ENCODE results near the gene FTSJ1.

Gene FTSJ1

DNA sequence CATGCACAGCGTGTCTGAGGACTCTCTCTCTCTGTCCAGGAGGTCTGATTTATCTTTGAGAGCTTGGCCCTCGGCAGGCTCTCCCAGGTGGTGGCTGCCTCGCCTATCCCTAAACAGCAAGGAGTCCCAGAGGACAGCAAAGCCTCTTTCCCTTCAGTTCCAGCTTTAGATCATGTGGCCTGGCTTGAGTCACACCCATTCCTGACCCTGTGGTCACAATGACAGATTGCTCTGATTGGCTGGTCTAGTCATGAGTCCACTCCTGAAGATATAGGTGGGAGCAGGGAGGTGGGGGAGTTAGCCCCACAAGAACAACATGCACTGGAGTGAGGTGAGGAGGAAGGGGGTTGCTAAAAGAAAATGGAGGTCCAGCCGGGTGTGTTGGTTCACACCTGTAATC is 20.7 kb downstream of the FTSJ1 start:
- no peak for DNase-seq
- Histone ChIP-seq H3K9ac (ENCODE audit: low read length) (no peak overlapping the region), H3K4me2 (ENCODE audit: low read depth, low read length) (no peak overlapping the region), H2AFZ (ENCODE audit: low read length) (no peak overlapping the region), H4K20me1 (ENCODE audit: insufficient read depth, low read length) (no peaks in the 10 kb centered on the region), H3K36me3 (replicated peaks; ENCODE audit: insufficient read depth, low read length) (no peaks in the 10 kb centered on the region), H3K4me3 (ENCODE audit: low read length) (no peak overlapping the region), H3K4me1 (ENCODE audit: low read length) (no peaks in the 10 kb centered on the region), H3K27me3 (replicated peaks; ENCODE audit: insufficient read depth, low read length) (no peaks in the 10 kb centered on the region), H3F3A (ENCODE audit: insufficient read depth, low read length) (no peaks in the 10 kb centered on the region), H3K9me2 (replicated peaks; ENCODE audit: insufficient read depth, low read length) (no peaks in the 10 kb centered on the region), H3K27ac (ENCODE audit: low read length) (no peak overlapping the region), H3K9me3 (replicated peaks; ENCODE audit: insufficient read depth, low read length) (no peaks in the 10 kb centered on the region), H3K79me2 (ENCODE audit: low read length) (no peaks in the 10 kb centered on the region)
- TF ChIP-seq EZH2 (optimal IDR thresholded peaks at IDR 0.05; ENCODE audit: low read depth, low read length): no peak
- TF ChIP-seq, protein P1, sequence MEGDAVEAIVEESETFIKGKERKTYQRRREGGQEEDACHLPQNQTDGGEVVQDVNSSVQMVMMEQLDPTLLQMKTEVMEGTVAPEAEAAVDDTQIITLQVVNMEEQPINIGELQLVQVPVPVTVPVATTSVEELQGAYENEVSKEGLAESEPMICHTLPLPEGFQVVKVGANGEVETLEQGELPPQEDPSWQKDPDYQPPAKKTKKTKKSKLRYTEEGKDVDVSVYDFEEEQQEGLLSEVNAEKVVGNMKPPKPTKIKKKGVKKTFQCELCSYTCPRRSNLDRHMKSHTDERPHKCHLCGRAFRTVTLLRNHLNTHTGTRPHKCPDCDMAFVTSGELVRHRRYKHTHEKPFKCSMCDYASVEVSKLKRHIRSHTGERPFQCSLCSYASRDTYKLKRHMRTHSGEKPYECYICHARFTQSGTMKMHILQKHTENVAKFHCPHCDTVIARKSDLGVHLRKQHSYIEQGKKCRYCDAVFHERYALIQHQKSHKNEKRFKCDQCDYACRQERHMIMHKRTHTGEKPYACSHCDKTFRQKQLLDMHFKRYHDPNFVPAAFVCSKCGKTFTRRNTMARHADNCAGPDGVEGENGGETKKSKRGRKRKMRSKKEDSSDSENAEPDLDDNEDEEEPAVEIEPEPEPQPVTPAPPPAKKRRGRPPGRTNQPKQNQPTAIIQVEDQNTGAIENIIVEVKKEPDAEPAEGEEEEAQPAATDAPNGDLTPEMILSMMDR (IDR thresholded peaks at IDR 0.05; ENCODE audit: low read length): no peak
- TF ChIP-seq EZH2phosphoT487 (IDR thresholded peaks at IDR 0.05; ENCODE audit: low read length): no peak

DNA sequence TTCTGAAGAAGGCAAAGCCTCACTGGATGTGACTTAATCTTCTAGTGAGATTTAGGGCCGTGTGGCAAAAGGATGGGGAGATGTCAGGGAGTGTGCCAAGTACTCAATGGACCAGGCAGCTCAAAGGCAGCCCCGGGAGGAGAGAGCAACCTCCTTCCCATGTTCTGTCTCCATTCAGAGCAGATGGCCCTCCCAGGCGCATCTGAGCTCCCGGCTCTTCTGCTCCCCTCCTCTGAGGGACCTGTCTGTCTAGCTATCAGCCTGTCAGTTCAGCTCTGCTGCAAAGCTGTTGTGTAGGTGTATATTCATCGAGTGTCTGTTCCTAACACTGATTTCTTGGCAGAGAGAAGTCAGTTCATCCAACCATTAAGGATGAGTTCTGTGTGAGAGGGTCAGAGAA is 21.9 kb downstream of the FTSJ1 start:
- Histone ChIP-seq H3K27me3 (replicated peaks; ENCODE audit: insufficient read depth, low read length) (no peaks in the 10 kb centered on the region), H3K4me3 (ENCODE audit: low read length) (no peak overlapping the region), H3K79me2 (ENCODE audit: low read length) (no peaks in the 10 kb centered on the region), H3K4me2 (ENCODE audit: low read depth, low read length) (no peak overlapping the region), H3K27ac (ENCODE audit: low read length) (no peak overlapping the region), H3K9ac (ENCODE audit: low read length) (no peak overlapping the region), H2AFZ (ENCODE audit: low read length) (no peak overlapping the region), H3K9me3 (replicated peaks; ENCODE audit: insufficient read depth, low read length) (no peaks in the 10 kb centered on the region), H3K4me1 (ENCODE audit: low read length) (no peaks in the 10 kb centered on the region), H3K36me3 (replicated peaks; ENCODE audit: insufficient read depth, low read length) (no peaks in the 10 kb centered on the region), H3F3A (ENCODE audit: insufficient read depth, low read length) (no peaks in the 10 kb centered on the region), H4K20me1 (ENCODE audit: insufficient read depth, low read length) (no peaks in the 10 kb centered on the region), H3K9me2 (replicated peaks; ENCODE audit: insufficient read depth, low read length) (no peaks in the 10 kb centered on the region)
- no peak for DNase-seq
- TF ChIP-seq EZH2phosphoT487 (IDR thresholded peaks at IDR 0.05; ENCODE audit: low read length): no peak
- TF ChIP-seq, protein P1 (IDR thresholded peaks at IDR 0.05; ENCODE audit: low read length): no peak
- no peak for TF ChIP-seq EZH2 (optimal IDR thresholded peaks at IDR 0.05; ENCODE audit: low read depth, low read length)

DNA sequence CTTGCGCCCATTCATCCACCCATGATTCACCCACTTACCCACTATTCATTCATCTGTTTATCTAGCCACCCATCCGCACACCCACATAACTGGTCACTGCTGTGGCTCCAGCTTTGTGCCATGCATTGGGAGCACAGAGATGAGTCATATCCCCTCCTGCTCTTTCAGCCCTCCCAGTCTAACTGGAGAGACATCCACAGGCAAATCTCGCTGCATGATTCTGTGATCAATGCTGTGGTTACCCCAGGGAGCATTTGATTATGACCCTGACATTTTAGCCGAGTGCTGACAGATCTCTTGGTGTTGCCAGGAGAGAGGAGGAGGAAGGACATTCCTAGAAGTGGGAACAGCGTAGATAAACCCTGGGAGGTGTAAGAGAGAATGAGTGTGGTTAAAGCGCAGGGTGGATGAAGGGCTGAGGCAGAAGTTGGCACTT is 22.4 kb downstream of the FTSJ1 start:
- Histone ChIP-seq H3K9me3 (replicated peaks; ENCODE audit: insufficient read depth, low read length) (no peaks in the 10 kb centered on the region), H4K20me1 (ENCODE audit: insufficient read depth, low read length) (no peaks in the 10 kb centered on the region), H3K4me1 (ENCODE audit: low read length) (no peaks in the 10 kb centered on the region), H2AFZ (ENCODE audit: low read length) (no peak overlapping the region), H3F3A (ENCODE audit: insufficient read depth, low read length) (no peaks in the 10 kb centered on the region), H3K9me2 (replicated peaks; ENCODE audit: insufficient read depth, low read length) (no peaks in the 10 kb centered on the region), H3K36me3 (replicated peaks; ENCODE audit: insufficient read depth, low read length) (no peaks in the 10 kb centered on the region), H3K4me2 (ENCODE audit: low read depth, low read length) (no peak overlapping the region), H3K4me3 (ENCODE audit: low read length) (no peak overlapping the region), H3K27ac (ENCODE audit: low read length) (no peak overlapping the region), H3K79me2 (ENCODE audit: low read length) (no peaks in the 10 kb centered on the region), H3K9ac (ENCODE audit: low read length) (no peak overlapping the region), H3K27me3 (replicated peaks; ENCODE audit: insufficient read depth, low read length) (no peaks in the 10 kb centered on the region)
- no peak for DNase-seq
- TF ChIP-seq EZH2phosphoT487 (IDR thresholded peaks at IDR 0.05; ENCODE audit: low read length) (no peak), EZH2 (optimal IDR thresholded peaks at IDR 0.05; ENCODE audit: low read depth, low read length) (no peak)
- TF ChIP-seq, protein P1 (IDR thresholded peaks at IDR 0.05; ENCODE audit: low read length): no peak

Measured in MM.1S (cell line).